Germinal center (tissue), 1 donor: ENCODE results near the gene CACNA1D.

ENCODE experiments used
- DNase-seq: peaks from one replicate; pipeline ENCODE4 v3.0.0; 2012; ENCODE audit warnings: mixed read lengths, low spot score

The CACNA1D gene

GRCh38 chr3:53579636-53580035, 85.2 kb downstream of the CACNA1D start:
- no peak for DNase-seq

- no peak for DNase-seq
Measured at GRCh38 chr3:53581671-53582070, 87.3 kb downstream of the CACNA1D start.

- DNase-seq, result no peak
Measured at GRCh38 chr3:53583161-53583690, 88.8 kb downstream of the CACNA1D start.

GRCh38 chr3:53585049-53585448, 90.6 kb downstream of the CACNA1D start:
- DNase-seq, result no peak

GRCh38 chr3:53585627-53586026, 91.2 kb downstream of the CACNA1D start:
- no peak for DNase-seq

- no peak for DNase-seq
Measured at GRCh38 chr3:53588122-53588521, 93.7 kb downstream of the CACNA1D start.

GRCh38 chr3:53589201-53589600, 94.8 kb downstream of the CACNA1D start:
- no peak for DNase-seq

- DNase-seq, result no peak
Measured at GRCh38 chr3:53589806-53590205, 95.4 kb downstream of the CACNA1D start.

- no peak for DNase-seq
Measured at GRCh38 chr3:53590606-53591005, 96.2 kb downstream of the CACNA1D start.

GRCh38 chr3:53591646-53592045, 97.2 kb downstream of the CACNA1D start:
- DNase-seq, result no peak

GRCh38 chr3:53592862-53593261, 98.5 kb downstream of the CACNA1D start:
- peak; percentile 38 for DNase-seq

- DNase-seq, result no peak
Measured at GRCh38 chr3:53593611-53594010, 99.2 kb downstream of the CACNA1D start.

GRCh38 chr3:53594276-53594675, 99.9 kb downstream of the CACNA1D start:
- DNase-seq, result no peak

- DNase-seq, result no peak
Measured at GRCh38 chr3:53595660-53596059, 101.2 kb downstream of the CACNA1D start.

GRCh38 chr3:53597136-53597915, 102.9 kb downstream of the CACNA1D start:
- no peak for DNase-seq

GRCh38 chr3:53599771-53600170, 105.4 kb downstream of the CACNA1D start:
- DNase-seq, result no peak

- no peak for DNase-seq
Measured at GRCh38 chr3:53602866-53603265, 108.5 kb downstream of the CACNA1D start.

GRCh38 chr3:53604232-53604631, 109.8 kb downstream of the CACNA1D start:
- DNase-seq, result no peak

- no peak for DNase-seq
Measured at GRCh38 chr3:53606793-53607192, 112.4 kb downstream of the CACNA1D start.

GRCh38 chr3:53612508-53612907, 118.1 kb downstream of the CACNA1D start:
- DNase-seq, result no peak

GRCh38 chr3:53613125-53613524, 118.7 kb downstream of the CACNA1D start:
- DNase-seq, result peak; percentile 46

- no peak for DNase-seq
Measured at GRCh38 chr3:53614307-53614706, 119.9 kb downstream of the CACNA1D start.

- no peak for DNase-seq
Measured at GRCh38 chr3:53616321-53616720, 121.9 kb downstream of the CACNA1D start.
